WTC11 (cell line): Measurements from ENCODE around the gene PXN. TPM values are rescaled to one million over a fixed set of nuclear protein-coding genes. Genes with fewer than 3 reads are reported as not detected.

Experiments
- ATAC-seq: fragments of 200-7000 bp; cut with Tn5 transposase; 2 replicates; pipeline ENCODE4 v1.10.0; 2021; ENCODE audit warnings: mild to moderate bottlenecking, moderate library complexity
- CTCF ChIA-PET: fragments of 300-600 bp; sonication (Branson Sonifier 250); formaldehyde crosslinking; loops from one replicate; lab custom pipeline; 2021; ENCODE audit warnings: antibody characterized with exemption; lab: Charles Lee
- POLR2A ChIA-PET: fragments of 350-600 bp; sonication (Branson Sonifier 250); formaldehyde crosslinking; loops from one replicate; lab custom pipeline; 2021; ENCODE audit warnings: antibody characterized with exemption; lab: Charles Lee
- DNase-seq: peaks from one replicate; pipeline ENCODE4 v3.0.0; 2021; ENCODE audit warnings: low spot score
- H3K27ac Mint-ChIP-seq: 2 replicates; pipeline ENCODE4 v1.8.0; 2021; ENCODE audit warnings: mixed read lengths
- H3K27me3 Mint-ChIP-seq: 2 replicates; pipeline ENCODE4 v1.8.0; 2021; ENCODE audit warnings: low read depth, mild to moderate bottlenecking, moderate library complexity, mixed read lengths
- H3K36me3 Mint-ChIP-seq: 2 replicates; pipeline ENCODE4 v1.8.0; 2021; ENCODE audit warnings: mixed read lengths
- H3K4me1 Mint-ChIP-seq: 2 replicates; pipeline ENCODE4 v1.8.0; 2022; ENCODE audit warnings: mixed read lengths
- H3K4me3 Mint-ChIP-seq: 2 replicates; pipeline ENCODE4 v1.8.0; 2021; ENCODE audit warnings: mild to moderate bottlenecking, moderate library complexity, mixed read lengths
- H3K9me3 Mint-ChIP-seq: 2 replicates; pipeline ENCODE4 v1.8.0; 2021; ENCODE audit warnings: mixed read lengths
- AFF4 ChIP-seq: sonication (generic); formaldehyde crosslinking; IDR thresholded peaks from 2 replicates; pipeline ENCODE4 v1.8.1; 2023; ENCODE audit warnings: mild to moderate bottlenecking, missing genetic modification reagents, borderline replicate concordance
- ATF3 ChIP-seq: sonication (generic); formaldehyde crosslinking; conservative IDR thresholded peaks from 2 replicates; pipeline ENCODE4 v1.8.1; 2022; ENCODE audit warnings: mild to moderate bottlenecking, missing genetic modification reagents
- ATF6 ChIP-seq: sonication (generic); formaldehyde crosslinking; IDR thresholded peaks from 2 replicates; pipeline ENCODE4 v1.8.1; 2023; ENCODE audit warnings: mild to moderate bottlenecking, missing genetic modification reagents
- CREM ChIP-seq: sonication (generic); formaldehyde crosslinking; IDR thresholded peaks from 2 replicates; pipeline ENCODE4 v1.8.1; 2022; ENCODE audit warnings: mild to moderate bottlenecking, missing genetic modification reagents, moderate library complexity
- E2F5 ChIP-seq: sonication (generic); formaldehyde crosslinking; IDR thresholded peaks from 2 replicates; pipeline ENCODE4 v1.8.1; 2022; ENCODE audit warnings: mild to moderate bottlenecking, moderate library complexity, missing genetic modification reagents
- FOXK1 ChIP-seq: sonication (generic); formaldehyde crosslinking; IDR thresholded peaks from 2 replicates; pipeline ENCODE4 v1.8.0; 2022; ENCODE audit warnings: mild to moderate bottlenecking, moderate library complexity, missing genetic modification reagents
- FOXP1 ChIP-seq: sonication (generic); formaldehyde crosslinking; IDR thresholded peaks from 2 replicates; pipeline ENCODE4 v1.8.0; 2022; ENCODE audit warnings: missing genetic modification reagents, mild to moderate bottlenecking, moderate library complexity, borderline replicate concordance
- HMGA2 ChIP-seq: fragments of 250-450 bp; sonication (Bioruptor Pico); IDR thresholded peaks from 2 replicates; pipeline ENCODE4 v1.4.0; 2021; ENCODE audit warnings: mild to moderate bottlenecking, moderate library complexity
- IRF1 ChIP-seq: sonication (generic); formaldehyde crosslinking; IDR thresholded peaks from 2 replicates; pipeline ENCODE4 v1.8.0; 2023; ENCODE audit warnings: missing genetic modification reagents
- MXD4 ChIP-seq: fragments of 250-450 bp; sonication (Bioruptor Pico); IDR thresholded peaks from 2 replicates; pipeline ENCODE4 v1.8.0; 2021; ENCODE audit warnings: mild to moderate bottlenecking, moderate library complexity, borderline replicate concordance
- NR1H2 ChIP-seq: sonication (generic); formaldehyde crosslinking; IDR thresholded peaks from 2 replicates; pipeline ENCODE4 v1.9.0; 2021; ENCODE audit warnings: mild to moderate bottlenecking, moderate library complexity, missing genetic modification reagents
- NR2C2 ChIP-seq: sonication (generic); formaldehyde crosslinking; IDR thresholded peaks from 2 replicates; pipeline ENCODE4 v1.8.0; 2022; ENCODE audit warnings: mild to moderate bottlenecking, missing genetic modification reagents
- NR3C1 ChIP-seq: sonication (generic); formaldehyde crosslinking; conservative IDR thresholded peaks from 2 replicates; pipeline ENCODE4 v1.8.1; 2023; ENCODE audit warnings: low read depth, mild to moderate bottlenecking, missing genetic modification reagents
- OVOL2 ChIP-seq: fragments of 250-450 bp; sonication (Bioruptor Pico); IDR thresholded peaks from 2 replicates; pipeline ENCODE4 v1.9.0; 2021; ENCODE audit warnings: mild to moderate bottlenecking, borderline replicate concordance
- PREB ChIP-seq: sonication (generic); formaldehyde crosslinking; IDR thresholded peaks from 2 replicates; pipeline ENCODE4 v1.8.1; 2022; ENCODE audit warnings: mild to moderate bottlenecking, missing genetic modification reagents, moderate library complexity, borderline replicate concordance
- SOX15 ChIP-seq: fragments of 250-450 bp; sonication (Bioruptor Pico); IDR thresholded peaks from 2 replicates; pipeline ENCODE4 v1.9.0; 2021; ENCODE audit warnings: mild to moderate bottlenecking
- USF2 ChIP-seq: sonication (generic); formaldehyde crosslinking; IDR thresholded peaks from 2 replicates; pipeline ENCODE4 v1.8.1; 2023; ENCODE audit warnings: mild to moderate bottlenecking, missing genetic modification reagents, moderate library complexity
- ZMAT4 ChIP-seq: fragments of 250-450 bp; sonication (Bioruptor Pico); IDR thresholded peaks from 2 replicates; pipeline ENCODE4 v1.9.0; 2021; ENCODE audit warnings: mild to moderate bottlenecking
- ZNF425 ChIP-seq: fragments of 250-450 bp; sonication (Bioruptor Pico); conservative IDR thresholded peaks from 2 replicates; pipeline ENCODE4 v1.9.0; 2021; ENCODE audit warnings: mild to moderate bottlenecking
- total RNA-seq: library from RNA; stranded (reverse); gene quantifications from 3 replicates; pipeline ENCODE4 v1.2.3, GENCODE V29; 2021

The PXN gene
- total RNA-seq, 1 experiment from 2014 or later = 132 TPM

GRCh38 chr12:120211904-120212283 lies 53.6 kb downstream of the PXN start:
- TF ChIP-seq MXD4 (CRISPR knock-in tag) (no peak), ZMAT4 (CRISPR knock-in tag) (no peak), USF2 (no peak), HMGA2 (no peak), SOX15 (no peak), NR2C2 (CRISPR knock-in tag) (no peak), ATF3 (CRISPR knock-in tag) (no peak), FOXP1 (CRISPR knock-in tag) (no peak), ZNF425 (CRISPR knock-in tag) (no peak), NR3C1 (CRISPR knock-in tag) (no peak), FOXK1 (CRISPR knock-in tag) (no peak), OVOL2 (CRISPR knock-in tag) (no peak), CREM (CRISPR knock-in tag) (no peak)
- Mint-ChIP-seq H3K9me3 (no peaks in the 10 kb centered on the region), H3K36me3 (peaks cover 45% of the 10 kb centered on the region), H3K4me3 (no peak overlapping the region), H3K27me3 (no peaks in the 10 kb centered on the region), H3K4me1 (peaks cover 8% of the 10 kb centered on the region), H3K27ac (no peak overlapping the region)
- POLR2A ChIA-PET = interaction anchor here (0.9 kb wide), 1 partner anchor 11 kb away, joined by 7 read pairs; the partner anchor contains the start of gene RPLP0
- ATAC-seq = no peak
- no peak for DNase-seq
- CTCF ChIA-PET = no interaction called here

GRCh38 chr12:120211243-120211903 lies 54.2 kb downstream of the PXN start:
- H3K27ac Mint-ChIP-seq = peak overlapping the region; percentile 44; the same call in 1 of the 2 replicates
- ChIA-PET POLR2A (interaction anchor here (0.6 to 1.3 kb wide), 3 partner anchors 10 to 534 kb away, joined by 3 to 12 read pairs (median 5); partner anchors contain the start of gene RPLP0), CTCF (interaction anchor here (1.1 kb wide), 1 partner anchor 54 kb away, joined by 4 read pairs; the partner anchor contains the start of gene PXN)
- no peaks in the 10 kb centered on the region for H3K27me3 Mint-ChIP-seq
- ATAC-seq (no peak), DNase-seq (no peak)
- H3K9me3 Mint-ChIP-seq = peaks cover 2% of the 10 kb centered on the region
- no peak overlapping the region for H3K4me3 Mint-ChIP-seq
- TF ChIP-seq AFF4 (CRISPR knock-in tag) (no peak), PREB (CRISPR knock-in tag) (no peak), NR1H2 (CRISPR knock-in tag) (no peak), ATF6 (CRISPR knock-in tag) (no peak), IRF1 (no peak), USF2 (no peak), E2F5 (CRISPR knock-in tag) (no peak)
- peaks cover 8% of the 10 kb centered on the region for H3K4me1 Mint-ChIP-seq
- peaks cover 49% of the 10 kb centered on the region for H3K36me3 Mint-ChIP-seq
